ENCODE measurements around the gene NNAT.

The NNAT gene

DNA sequence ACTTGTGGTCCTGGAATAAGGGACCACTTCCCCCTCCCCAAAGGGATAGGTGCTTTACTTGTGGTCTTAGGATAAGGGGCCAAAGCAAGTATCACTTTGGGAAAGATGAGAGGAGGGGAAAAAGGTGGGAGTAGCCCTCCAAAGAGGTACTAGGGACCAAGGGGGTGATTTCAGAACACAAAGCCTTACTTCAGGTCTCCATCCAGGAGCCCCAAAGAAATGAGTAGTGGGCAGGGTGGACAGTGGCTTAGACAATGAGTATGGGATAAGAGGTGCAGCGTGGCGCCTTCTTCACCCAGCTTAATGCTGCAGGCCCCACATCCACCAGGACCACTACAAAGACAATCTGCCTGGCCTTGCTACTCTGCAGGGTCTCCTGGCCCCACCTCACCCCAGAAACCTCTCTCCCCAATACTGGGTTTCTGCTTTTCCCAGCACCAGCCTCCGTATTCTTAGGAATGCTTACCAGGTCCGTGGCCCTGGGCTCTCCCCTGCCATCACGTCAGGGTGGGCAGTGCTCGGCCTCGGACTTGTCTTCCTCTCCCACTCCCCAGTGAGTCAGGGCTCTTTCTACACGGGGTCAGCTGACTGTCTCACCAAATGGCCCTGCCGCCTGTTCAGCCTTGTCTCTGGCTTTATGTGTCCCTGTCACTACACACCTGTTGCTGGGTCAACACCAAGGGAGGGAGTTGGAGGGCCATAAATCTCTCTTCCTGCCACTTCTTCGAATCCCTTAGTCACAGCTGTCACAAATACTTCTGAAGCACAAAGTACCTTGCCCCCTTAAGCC, 3.1 kb downstream of the NNAT start:
- H3K27me3 ChIP-seq (ENCODE audit: insufficient read depth, low read depth) = no peaks in the 10 kb centered on the region
- H3K4me1 ChIP-seq (ENCODE audit: low read depth, poor library complexity, severe bottlenecking) = peaks cover 40% of the 10 kb centered on the region
- no peak overlapping the region for H2AFZ ChIP-seq (ENCODE audit: low read depth)
- TF ChIP-seq, protein P1, sequence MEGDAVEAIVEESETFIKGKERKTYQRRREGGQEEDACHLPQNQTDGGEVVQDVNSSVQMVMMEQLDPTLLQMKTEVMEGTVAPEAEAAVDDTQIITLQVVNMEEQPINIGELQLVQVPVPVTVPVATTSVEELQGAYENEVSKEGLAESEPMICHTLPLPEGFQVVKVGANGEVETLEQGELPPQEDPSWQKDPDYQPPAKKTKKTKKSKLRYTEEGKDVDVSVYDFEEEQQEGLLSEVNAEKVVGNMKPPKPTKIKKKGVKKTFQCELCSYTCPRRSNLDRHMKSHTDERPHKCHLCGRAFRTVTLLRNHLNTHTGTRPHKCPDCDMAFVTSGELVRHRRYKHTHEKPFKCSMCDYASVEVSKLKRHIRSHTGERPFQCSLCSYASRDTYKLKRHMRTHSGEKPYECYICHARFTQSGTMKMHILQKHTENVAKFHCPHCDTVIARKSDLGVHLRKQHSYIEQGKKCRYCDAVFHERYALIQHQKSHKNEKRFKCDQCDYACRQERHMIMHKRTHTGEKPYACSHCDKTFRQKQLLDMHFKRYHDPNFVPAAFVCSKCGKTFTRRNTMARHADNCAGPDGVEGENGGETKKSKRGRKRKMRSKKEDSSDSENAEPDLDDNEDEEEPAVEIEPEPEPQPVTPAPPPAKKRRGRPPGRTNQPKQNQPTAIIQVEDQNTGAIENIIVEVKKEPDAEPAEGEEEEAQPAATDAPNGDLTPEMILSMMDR (conservative IDR thresholded peaks at IDR 0.05; ENCODE audit: low read depth, low read length) = no peak
- H3K79me2 ChIP-seq (ENCODE audit: insufficient read depth, low read depth) = peaks cover 67% of the 10 kb centered on the region
- no peaks in the 10 kb centered on the region for H3K36me3 ChIP-seq (ENCODE audit: insufficient read depth)
- peak overlapping the region; percentile 21; the same call in 1 of the 2 replicates for H3K4me2 ChIP-seq
- H3K27ac ChIP-seq = no peak overlapping the region
- no peaks in the 10 kb centered on the region for H4K20me1 ChIP-seq (ENCODE audit: insufficient read depth)
- no peak overlapping the region for H3K9ac ChIP-seq
- no peak overlapping the region for H3K4me3 ChIP-seq (IDR thresholded peaks at IDR 0.05; ENCODE audit: insufficient read depth, low read depth, low read length)

DNA sequence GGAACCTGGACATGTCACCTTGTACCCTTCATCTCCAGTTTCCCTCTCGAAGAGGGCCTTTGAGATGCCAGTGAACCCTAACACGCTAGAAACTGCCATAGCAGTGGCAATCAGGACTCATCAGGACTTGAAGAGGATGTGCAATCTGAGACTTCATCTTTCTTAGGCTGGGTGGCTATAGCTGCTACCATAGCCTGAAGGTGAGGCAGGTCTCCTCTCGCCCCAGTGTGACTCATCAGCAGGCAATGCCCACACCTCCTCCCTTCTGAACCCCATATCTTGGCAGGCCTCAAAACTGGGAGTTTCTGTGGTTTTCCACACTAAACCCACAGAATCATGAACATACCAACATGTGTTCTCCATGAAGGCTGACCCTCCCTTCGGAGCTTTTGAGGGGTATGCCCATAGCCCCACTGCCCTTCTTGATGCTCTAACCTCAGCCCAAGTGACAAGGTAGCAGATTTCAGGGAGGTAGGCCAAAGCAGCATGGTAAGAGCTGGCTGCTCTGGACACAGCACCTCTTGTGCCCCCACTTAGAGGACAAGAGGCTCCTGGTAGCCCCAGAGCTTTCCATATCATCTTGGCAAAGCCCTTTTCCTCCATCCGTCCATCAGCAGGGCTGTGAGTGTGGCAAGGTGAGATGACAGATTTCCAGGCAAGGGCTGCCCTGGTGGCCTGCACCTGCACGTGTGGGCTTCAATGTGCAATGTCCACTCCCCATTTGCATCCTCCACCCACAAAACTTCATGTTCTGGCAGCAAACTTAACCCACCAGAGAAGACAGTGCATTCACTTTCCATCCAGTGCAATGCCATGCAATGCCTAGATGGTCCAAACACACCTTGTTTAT, 4.0 kb downstream of the NNAT start:
- no peaks in the 10 kb centered on the region for H4K20me1 ChIP-seq (ENCODE audit: insufficient read depth)
- no peak overlapping the region for H3K4me3 ChIP-seq (IDR thresholded peaks at IDR 0.05; ENCODE audit: insufficient read depth, low read depth, low read length)
- H2AFZ ChIP-seq (ENCODE audit: low read depth) = no peak overlapping the region
- peak overlapping the region; percentile 21 for H3K4me2 ChIP-seq
- TF ChIP-seq, protein P1 (conservative IDR thresholded peaks at IDR 0.05; ENCODE audit: low read depth, low read length) = no peak
- peak overlapping the region; percentile 27; the same call in 1 of the 2 replicates for H3K27ac ChIP-seq
- H3K4me1 ChIP-seq (ENCODE audit: low read depth, poor library complexity, severe bottlenecking) = peaks cover 40% of the 10 kb centered on the region
- H3K27me3 ChIP-seq (ENCODE audit: insufficient read depth, low read depth) = no peaks in the 10 kb centered on the region
- H3K36me3 ChIP-seq (ENCODE audit: insufficient read depth) = no peaks in the 10 kb centered on the region
- no peak overlapping the region for H3K9ac ChIP-seq
- H3K79me2 ChIP-seq (ENCODE audit: insufficient read depth, low read depth) = peaks cover 65% of the 10 kb centered on the region

DNA sequence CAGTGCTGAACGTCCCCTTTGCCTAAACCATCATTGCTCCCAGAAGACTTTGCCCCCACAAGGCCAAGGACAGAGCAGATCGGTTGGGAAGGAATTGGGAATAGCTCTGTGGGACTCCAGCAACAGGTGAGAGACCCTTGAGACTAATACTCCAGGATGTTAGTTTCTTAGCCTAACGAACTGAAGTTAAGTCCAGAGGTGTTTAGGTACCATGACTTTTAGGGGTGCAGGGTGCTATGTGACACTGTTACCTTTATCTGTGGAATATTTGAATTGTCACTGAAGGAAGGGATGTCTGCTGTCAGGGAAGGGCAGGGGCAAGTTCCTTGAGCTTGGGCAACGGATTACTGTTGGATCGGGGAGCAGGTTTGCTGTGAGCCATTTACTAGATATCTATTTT, 4.8 kb downstream of the NNAT start:
- no peak overlapping the region for H2AFZ ChIP-seq (ENCODE audit: low read depth)
- no peak overlapping the region for H3K27ac ChIP-seq
- H3K4me2 ChIP-seq = peak overlapping the region; percentile 21
- no peaks in the 10 kb centered on the region for H3K27me3 ChIP-seq (ENCODE audit: insufficient read depth, low read depth)
- TF ChIP-seq, protein P1 (conservative IDR thresholded peaks at IDR 0.05; ENCODE audit: low read depth, low read length) = no peak
- H3K9ac ChIP-seq = no peak overlapping the region
- no peak overlapping the region for H3K4me3 ChIP-seq (IDR thresholded peaks at IDR 0.05; ENCODE audit: insufficient read depth, low read depth, low read length)
- no peaks in the 10 kb centered on the region for H4K20me1 ChIP-seq (ENCODE audit: insufficient read depth)
- peaks cover 40% of the 10 kb centered on the region for H3K4me1 ChIP-seq (ENCODE audit: low read depth, poor library complexity, severe bottlenecking)
- H3K79me2 ChIP-seq (ENCODE audit: insufficient read depth, low read depth) = peaks cover 57% of the 10 kb centered on the region
- H3K36me3 ChIP-seq (ENCODE audit: insufficient read depth) = no peaks in the 10 kb centered on the region

DNA sequence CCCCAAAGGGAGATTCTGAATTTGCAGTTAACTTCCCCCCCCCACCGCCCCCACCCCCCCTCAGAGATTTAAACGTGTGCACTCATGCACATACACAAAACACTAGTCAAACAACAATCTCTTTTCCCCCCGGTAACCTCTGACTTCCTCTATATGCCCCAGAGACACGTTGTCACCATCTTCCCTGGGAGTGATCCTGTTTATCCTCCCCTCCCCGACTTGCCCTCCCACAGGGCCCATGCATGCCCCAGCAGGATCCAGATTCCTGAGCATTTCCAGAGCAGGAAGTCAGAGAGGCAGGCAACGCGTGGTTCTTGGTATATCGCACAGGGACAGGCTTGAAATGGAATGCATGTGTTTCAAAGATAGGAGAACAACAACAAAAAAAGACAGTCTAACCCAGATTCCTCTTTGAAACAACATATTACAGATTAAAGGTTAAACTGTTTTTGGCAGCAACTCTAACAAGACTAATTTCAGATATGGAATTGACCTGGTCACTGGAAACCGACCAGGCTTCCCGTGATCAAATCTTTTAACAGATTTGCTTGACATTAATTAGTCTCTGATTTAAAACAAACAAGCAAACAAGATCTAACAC, 5.3 kb downstream of the NNAT start:
- no peak overlapping the region for H2AFZ ChIP-seq (ENCODE audit: low read depth)
- no peaks in the 10 kb centered on the region for H4K20me1 ChIP-seq (ENCODE audit: insufficient read depth)

More for the DNA sequence above, 5.3 kb downstream of the NNAT start:
- H3K4me2 ChIP-seq = peak overlapping the region; percentile 97
- peaks cover 40% of the 10 kb centered on the region for H3K4me1 ChIP-seq (ENCODE audit: low read depth, poor library complexity, severe bottlenecking)
- no peak overlapping the region for H3K27ac ChIP-seq
- peak overlapping the region; percentile 95; the same call in 1 of the 2 replicates for H3K9ac ChIP-seq
- H3K27me3 ChIP-seq (ENCODE audit: insufficient read depth, low read depth) = no peaks in the 10 kb centered on the region
- peaks cover 53% of the 10 kb centered on the region for H3K79me2 ChIP-seq (ENCODE audit: insufficient read depth, low read depth)
- no peak overlapping the region for H3K4me3 ChIP-seq (IDR thresholded peaks at IDR 0.05; ENCODE audit: insufficient read depth, low read depth, low read length)
- TF ChIP-seq, protein P1 (conservative IDR thresholded peaks at IDR 0.05; ENCODE audit: low read depth, low read length) = no peak
- H3K36me3 ChIP-seq (ENCODE audit: insufficient read depth) = no peaks in the 10 kb centered on the region
